HG03558 (cell line): ENCODE results near the gene WEE1.
"Not testable (repeated sequence)": the region's sequence is repeated elsewhere in the genome, so short reads cannot be mapped to it uniquely, and the experiment has no call there.

Experiments used
- ATAC-seq: cut with Tn5 transposase; IDR thresholded peaks from one replicate; pipeline ENCODE4 v1.9.1; 2021; ENCODE audit warnings: moderate number of reproducible peaks; ENCODE audit not compliant: unreplicated experiment; ENCODE audit errors: extremely low read depth

The WEE1 gene

GRCh38 chr11:9590717-9591116, 17.2 kb downstream of the WEE1 start:
- ATAC-seq = no peak

- no peak for ATAC-seq
These were observed 21.0 kb downstream of the WEE1 start for GRCh38 chr11:9594267-9595046.

DNA sequence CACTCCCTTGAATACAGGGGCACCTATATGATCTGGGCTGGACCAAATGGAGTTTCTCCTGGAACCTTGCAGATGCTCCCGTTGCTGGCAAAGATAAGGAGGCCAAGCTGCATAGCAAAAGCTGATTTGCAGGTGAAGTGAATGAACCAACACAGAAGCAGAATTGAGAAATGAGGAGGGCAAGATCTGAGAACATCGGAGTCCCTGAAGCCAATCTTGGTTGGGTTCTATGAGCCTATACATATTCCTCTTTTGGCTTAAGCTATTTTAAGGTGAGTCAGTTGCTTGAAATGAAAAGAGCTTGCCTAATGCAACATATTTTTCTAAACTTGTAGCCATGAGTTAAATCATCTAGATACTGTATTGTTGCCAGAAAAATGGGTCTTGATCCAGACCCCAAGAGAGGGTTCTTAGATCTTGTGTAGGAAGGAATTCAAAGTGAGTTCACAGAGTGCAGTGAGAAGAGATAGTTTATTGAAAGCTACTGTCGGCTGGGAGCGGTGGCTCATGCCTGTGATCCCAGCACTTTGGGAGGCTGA, 23.5 kb downstream of the WEE1 start:
- ATAC-seq = no peak

- ATAC-seq = no peak
These were observed 26.7 kb downstream of the WEE1 start for GRCh38 chr11:9600166-9600565.

DNA sequence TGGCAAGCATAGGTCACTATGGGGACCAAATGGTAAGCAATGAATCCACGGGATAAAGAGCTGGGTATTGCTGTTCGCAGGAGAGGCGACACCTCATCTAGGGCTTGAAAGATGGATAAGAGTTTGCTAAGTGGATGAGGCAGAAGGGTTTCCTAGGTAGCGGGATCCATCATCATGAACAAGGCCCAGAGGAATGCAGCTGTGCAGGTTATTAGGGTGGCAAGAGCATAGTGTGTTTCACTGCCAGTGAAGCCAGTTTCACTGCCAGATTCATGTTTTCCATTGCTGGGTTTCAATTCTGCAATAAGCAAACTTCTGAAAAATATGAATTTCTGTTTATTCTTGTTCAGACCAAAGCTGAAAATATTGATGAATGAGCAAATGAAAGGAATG, 27.2 kb downstream of the WEE1 start:
- ATAC-seq = peak; percentile 32

DNA sequence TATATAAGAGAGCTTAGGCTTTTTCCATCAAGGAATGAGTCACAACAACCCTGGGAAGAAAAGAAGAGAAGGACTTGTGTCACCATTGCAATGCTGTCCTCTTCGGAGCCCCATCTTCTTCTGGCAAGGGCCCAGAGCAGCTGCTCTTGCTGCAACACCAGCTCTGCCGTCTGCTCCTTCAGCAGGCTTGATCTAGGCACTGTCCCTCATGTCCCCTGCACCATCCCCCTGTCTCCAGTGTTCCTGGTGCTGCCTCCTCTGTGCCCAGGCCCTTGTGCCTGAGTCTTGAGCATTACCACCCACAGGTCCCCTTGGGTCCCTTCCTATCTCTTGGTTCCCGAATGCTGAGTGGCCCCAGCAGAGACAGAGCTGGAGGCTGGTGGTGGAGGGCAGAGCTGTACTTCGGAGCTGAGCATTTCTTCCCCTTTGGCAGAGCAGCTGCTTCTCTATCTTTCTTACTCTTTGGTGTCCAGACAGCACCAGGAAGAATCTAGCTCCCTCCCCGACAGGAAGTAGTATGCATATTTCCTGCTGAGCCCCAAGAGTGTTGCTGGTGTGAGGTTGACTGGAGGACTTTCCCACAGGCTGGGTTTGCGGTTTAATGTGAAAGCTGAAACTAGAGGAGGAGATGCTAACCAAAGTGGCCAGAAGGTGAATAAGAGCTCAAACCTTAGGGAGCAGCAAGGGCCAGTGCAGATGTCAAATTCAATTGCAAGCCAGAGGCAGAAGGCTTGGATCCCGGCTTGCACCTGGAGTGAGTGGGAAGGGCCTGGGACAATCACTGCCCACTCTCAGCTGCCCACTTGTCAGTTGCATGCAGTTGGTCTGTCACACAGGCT, 27.8 kb downstream of the WEE1 start:
- peak; percentile 63 for ATAC-seq

DNA sequence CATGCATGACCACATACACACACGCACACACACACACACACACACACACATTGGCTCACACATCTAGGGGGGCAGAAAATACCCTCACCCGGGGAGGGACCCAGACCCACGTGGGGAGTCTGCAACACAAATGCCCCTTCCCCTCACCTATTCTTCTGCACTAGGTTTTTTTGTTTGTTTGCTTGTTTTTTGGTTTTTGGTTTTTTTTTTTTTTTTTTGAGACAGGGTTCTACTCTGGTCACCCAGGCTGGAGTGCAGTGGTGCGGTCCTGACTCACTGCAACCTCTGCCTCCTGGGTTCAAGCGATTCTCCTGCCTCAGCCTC, 28.4 kb downstream of the WEE1 start:
- ATAC-seq = no peak

GRCh38 chr11:9603214-9603613, 29.7 kb downstream of the WEE1 start:
- ATAC-seq = not testable (repeated sequence)

DNA sequence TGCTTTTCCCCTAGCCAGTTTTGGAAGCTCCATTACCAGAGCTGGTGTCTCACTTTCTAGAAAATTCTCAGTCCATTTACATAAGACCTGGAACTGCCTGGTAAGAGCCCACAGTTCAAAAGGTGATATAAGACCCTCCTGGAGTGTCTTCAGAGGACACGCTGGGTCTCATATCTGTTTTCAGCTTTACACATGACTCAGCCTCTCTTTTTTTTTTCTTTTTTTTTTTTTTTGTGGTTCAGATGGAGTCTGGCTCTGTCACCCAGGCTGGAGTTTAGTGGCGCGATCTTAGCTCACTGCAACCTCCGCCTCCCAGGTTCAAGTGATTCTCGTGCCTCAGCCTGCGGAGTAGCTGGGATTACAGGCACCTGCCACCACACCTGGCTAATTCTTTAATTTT, 30.7 kb downstream of the WEE1 start:
- ATAC-seq = no peak

DNA sequence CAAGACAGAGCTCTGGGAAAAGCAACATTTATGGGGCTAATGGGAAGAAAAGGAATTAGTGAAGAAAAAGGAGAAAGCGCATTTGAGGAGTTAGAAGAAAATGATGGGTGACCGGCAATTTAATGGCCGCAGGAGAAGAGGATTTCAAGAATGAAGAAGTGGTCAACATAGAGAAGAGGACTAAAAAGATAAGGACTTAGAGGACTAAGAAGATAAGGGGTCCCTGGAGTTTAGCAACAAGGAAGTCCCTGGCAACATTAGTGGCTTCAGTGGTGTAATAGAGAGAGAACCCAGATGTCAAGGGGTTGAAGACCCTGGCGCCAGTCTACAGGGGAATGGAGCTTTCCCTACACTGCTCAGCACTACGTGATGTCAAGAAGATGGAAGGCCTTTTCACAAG, 32.3 kb downstream of the WEE1 start:
- no peak for ATAC-seq

- ATAC-seq = no peak
These were observed 33.5 kb downstream of the WEE1 start for GRCh38 chr11:9606809-9607510.

GRCh38 chr11:9607511-9607899, 34.0 kb downstream of the WEE1 start:
- no peak for ATAC-seq

- ATAC-seq = no peak
These were observed 35.7 kb downstream of the WEE1 start for GRCh38 chr11:9609002-9609759.

GRCh38 chr11:9609841-9610240, 36.4 kb downstream of the WEE1 start:
- no peak for ATAC-seq

GRCh38 chr11:9613118-9613829, 39.8 kb downstream of the WEE1 start:
- ATAC-seq = no peak

- ATAC-seq = peak; percentile 38
These were observed 40.6 kb downstream of the WEE1 start for GRCh38 chr11:9613830-9614762.

GRCh38 chr11:9615031-9615451, 41.6 kb downstream of the WEE1 start:
- ATAC-seq = peak; percentile 34

DNA sequence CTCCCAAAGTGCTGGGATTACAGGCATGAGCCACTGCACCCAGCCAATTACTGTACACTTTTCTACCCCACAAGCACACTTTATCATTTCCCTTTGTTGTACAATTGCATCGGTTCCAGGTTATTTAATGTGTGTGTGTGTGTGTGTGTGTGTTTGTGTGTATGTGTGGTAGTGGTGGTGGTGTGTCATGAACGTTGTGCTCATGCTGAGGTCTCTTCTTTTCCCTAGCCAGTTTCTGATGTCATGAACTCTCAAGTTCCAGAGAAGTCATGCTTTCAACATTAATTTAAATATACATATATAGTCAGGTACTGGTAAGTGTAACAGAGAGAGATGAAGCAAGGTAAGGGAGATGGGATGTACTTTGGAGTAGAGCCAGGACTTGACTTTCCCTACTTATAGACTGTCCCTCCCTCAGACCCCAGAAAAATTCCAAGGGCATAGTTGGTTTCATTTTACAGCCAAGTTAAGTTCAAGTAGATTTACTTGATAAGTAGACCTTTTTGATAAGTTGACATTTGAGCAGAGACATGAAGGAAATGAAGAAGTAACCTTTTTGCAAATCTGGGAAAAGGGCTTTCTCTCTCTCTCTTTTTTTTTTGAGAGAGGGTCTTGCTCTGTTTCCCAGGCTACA, 42.7 kb downstream of the WEE1 start:
- ATAC-seq = no peak
